Head of caudate nucleus (tissue), 42 donors: Measurements from ENCODE around the gene PTTG1.

Experiments
- DNase-seq, 42 donors: peaks; one replicate each; pipeline versions ENCODE4 v3.0.0 to v3.0.0-alpha.2; 2020 to 2021; ENCODE audit warnings: mixed read lengths in 7 of 42
- intact Hi-C: fragments of 100-400 bp; cut with DNase I; formaldehyde crosslinking; loops from one replicate; pipeline ENCODE4 v1.15.0; 2022

The PTTG1 gene

DNA sequence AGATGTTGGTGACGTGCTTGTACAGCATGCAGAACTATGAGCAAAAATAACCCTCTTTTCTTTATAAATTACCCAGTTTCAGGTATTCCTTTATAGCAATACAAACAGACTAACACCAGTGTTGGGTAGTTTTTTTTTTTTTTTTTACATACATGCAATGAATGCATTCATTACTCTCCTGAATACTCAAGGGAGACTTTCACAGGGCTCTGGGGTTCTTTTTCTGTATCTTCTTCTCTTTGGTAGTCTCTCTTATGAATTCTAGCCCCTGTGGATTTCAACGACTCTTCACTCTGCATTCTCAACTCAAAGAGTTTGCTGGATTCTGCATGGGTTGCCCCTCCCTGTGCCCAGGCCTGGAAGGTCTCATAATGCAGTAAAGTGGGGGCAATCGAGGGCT lies 27.8 kb downstream of the PTTG1 start:
- no peak for DNase-seq
- intact Hi-C loops, result loop anchor here (10.0 kb wide), 1 partner anchor 55 kb away; no protein-coding TSS in a partner anchor

GRCh38 chr5:160450164-160450932 lies 28.7 kb downstream of the PTTG1 start:
- intact Hi-C loops, result no loop called here
- DNase-seq, result no peak

DNA sequence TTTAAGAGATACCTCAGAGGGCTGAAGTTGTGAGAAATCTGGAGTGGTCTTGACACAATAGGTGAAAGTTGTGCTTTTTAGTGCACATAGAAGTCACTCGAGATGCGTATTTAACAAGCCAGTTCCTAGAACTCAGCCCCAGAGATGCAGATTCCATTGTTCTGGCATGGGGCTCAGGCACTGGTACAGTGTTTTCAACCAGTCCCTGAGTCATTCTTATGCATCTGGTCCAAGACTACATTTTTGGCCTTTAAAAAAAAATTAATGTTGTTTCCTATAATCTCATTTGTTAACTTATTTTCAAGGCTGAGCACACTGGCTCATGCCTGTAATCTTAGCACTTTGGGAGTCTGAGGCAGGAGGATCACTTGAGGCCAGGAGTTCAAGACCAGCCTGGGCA lies 29.6 kb downstream of the PTTG1 start:
- no peak for DNase-seq
- intact Hi-C loops, result no loop called here

DNA sequence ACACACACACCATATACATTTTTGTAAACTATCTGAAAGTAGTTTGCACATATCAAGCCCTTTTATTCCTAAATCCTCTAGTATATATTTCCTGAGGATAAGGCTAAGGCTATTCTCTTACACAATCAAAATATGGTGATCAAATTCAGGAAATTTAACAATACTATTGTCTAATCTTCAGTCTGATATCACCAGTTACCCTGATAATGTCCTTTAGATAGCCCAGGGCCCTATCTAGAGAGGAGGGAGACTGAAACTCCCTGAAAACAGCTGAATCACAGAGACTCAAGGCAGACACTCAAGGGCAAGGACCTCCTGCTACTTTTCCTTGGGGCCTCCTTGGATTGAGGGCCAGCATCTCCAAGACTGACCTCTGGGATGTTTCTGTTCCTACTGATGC lies 30.4 kb downstream of the PTTG1 start:
- DNase-seq, result no peak
- intact Hi-C loops, result no loop called here

- DNase-seq, result no peak
- intact Hi-C loops, result no loop called here
These were observed 31.1 kb downstream of the PTTG1 start for GRCh38 chr5:160452795-160453194.

DNA sequence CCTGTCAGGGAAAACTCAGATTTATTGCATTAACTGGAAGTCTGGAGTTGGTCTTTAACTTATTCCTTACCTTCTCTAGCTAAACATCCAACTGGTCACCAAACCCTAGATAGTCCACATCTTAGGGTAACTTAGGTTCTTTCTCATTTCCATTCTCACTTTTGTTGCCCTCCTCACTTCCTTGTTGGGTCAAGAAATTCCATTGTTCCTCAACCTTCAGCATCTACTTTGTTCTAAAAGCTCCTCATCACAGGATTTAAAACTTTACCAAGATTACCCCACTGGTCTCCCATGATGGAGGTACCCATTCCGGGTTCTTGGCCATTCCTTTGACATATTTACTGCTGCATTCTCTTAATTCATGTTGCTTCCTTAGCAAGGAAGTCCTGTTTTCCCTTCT lies 32.1 kb downstream of the PTTG1 start:
- intact Hi-C loops, result no loop called here
- DNase-seq, result no peak

- intact Hi-C loops, result no loop called here
These were observed 33.9 kb downstream of the PTTG1 start for GRCh38 chr5:160455600-160455999.

DNA sequence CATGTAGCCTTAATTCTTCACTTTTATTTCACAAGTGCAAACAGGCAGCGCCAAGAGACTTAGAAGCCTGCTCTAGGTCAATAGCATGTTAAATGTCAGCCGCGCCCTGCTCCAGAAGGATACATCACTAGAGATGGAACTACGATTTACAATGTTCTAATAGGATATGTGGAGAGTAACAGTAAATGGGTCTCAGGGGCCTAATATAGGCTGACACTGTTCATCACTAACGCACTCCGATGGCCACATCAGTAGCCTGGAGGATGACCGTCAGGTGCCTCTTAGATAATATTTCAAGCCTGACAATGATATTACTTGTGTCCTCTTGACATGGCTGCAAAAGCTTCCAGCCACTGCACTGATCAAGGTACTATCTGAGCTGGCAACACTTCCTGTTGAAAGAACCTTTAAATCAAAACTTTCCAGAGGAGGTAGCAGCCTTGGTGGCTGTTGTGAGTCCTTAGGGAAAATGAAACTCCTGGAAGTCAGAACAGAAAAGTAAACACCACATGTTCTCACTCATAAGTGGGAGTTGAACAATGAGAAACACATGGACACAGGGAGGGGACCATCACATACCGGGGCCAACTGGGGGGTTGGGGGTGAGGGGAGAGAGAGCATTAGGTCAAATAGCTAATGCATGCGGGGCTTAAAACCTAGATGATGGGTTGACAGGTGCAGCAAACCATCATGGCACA lies 35.0 kb downstream of the PTTG1 start:
- intact Hi-C loops, result no loop called here
- DNase-seq, result no peak

More at GRCh38 chr5:160455600-160455999, 33.9 kb downstream of the PTTG1 start:
- DNase-seq, result no peak

GRCh38 chr5:160457252-160457651 lies 35.6 kb downstream of the PTTG1 start:
- no peak for DNase-seq
- intact Hi-C loops, result no loop called here

DNA sequence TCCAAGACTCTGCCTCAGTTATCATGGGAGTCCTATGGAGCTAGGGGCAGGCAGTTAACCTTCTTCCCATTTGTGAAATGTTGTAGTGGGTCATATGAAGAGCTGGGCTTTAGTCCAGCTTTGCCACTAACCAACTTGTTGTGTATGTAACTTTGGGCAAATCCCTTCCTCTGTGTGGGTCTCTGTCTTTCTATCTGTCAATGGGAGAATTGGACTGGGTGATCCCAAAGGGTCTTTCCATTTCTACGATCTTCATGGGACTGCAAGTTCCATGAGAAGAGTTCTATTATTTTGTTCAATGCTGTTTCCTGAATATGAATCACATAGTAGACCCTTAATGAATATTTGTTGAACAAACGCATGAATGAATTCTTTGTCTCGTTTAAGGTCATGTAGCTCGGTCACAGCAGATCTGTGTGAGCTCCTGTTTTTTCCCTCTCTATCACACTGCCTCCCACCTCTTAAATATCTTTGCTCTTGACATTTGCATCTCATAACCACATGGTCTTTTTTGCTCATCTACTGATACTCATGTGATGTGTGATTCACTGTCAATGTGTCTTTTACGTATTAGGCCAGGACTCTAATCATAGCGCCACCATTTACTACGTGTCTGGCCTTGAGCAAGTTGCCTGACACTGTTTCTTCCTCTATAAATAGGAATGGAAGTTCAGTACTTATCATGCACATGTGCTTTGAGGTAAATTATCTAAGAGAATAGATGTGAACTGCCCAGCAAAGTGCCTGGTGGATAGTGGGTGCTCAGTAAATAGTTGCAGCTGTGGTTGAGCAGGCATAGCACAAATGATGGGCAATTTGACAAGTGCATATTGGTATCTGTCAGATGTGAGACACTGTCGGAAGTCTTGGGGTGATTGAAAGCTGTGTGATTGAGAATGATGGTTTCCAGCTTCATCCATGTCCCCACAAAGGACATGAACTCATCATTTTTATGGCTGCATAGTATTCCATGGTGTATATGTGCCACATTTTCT lies 37.4 kb downstream of the PTTG1 start:
- no peak for DNase-seq
- intact Hi-C loops, result no loop called here

- DNase-seq, result no peak
- intact Hi-C loops, result no loop called here
These were observed 38.9 kb downstream of the PTTG1 start for GRCh38 chr5:160460377-160461049.

DNA sequence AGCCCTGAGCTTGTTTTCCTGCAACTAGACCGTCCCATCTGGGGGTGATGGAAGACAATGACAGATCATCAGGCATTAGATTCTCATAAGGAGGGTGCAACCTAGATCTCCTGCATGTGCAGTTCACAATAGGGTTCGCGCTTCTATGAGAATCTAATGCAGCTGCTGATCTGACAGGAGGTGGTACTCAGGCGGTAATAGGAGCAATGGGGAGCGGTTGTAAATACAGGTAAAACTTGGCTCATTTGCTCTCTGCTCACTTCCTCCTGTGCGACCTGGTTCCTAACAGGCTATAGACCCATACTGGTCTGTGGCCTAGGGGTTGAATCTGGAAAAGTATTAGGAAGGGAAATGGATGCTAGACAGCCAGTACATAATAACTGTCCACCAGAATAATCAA lies 39.7 kb downstream of the PTTG1 start:
- DNase-seq, result no peak
- intact Hi-C loops, result no loop called here

- DNase-seq, result no peak
- intact Hi-C loops, result no loop called here
These were observed 40.5 kb downstream of the PTTG1 start for GRCh38 chr5:160462167-160462566.

- DNase-seq, result no peak
- intact Hi-C loops, result no loop called here
These were observed 41.6 kb downstream of the PTTG1 start for GRCh38 chr5:160463227-160463626.

- no peak for DNase-seq
- intact Hi-C loops, result no loop called here
These were observed 42.2 kb downstream of the PTTG1 start for GRCh38 chr5:160463740-160464465.

DNA sequence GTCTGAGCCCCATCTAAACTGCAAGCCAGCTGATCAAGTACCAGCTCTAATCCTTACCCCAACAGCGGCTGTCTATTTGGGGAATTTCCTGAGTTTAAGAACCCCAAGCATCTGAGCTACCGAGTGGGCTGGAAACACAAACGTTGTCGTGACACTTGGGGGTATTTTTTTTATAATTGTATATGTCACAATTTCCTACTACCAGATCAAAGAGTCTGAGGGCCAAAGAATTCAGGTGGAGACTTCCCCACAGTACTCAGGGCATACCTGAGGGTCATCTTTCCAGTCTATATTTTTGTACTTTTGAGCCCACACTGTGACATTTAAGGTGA lies 42.8 kb downstream of the PTTG1 start:
- intact Hi-C loops, result no loop called here
- DNase-seq, result no peak

DNA sequence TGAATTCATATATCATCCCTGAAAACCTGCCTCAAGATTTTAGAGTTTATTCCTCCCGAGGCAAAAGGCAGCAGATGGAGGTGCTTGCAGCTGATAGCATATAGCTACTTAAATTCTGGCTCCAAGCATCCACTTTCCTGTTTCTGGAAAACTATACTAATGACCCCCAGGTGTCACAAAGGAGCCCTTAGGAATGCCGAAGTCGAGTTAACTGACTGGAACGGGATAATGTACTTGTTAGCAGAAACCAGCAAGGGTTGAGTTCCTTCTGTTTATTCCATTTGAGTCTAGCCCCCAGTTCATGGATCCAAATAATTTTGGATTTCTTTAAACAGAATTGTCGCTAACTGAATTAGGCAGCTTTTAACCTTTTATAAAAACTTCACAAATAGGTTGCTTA lies 44.5 kb downstream of the PTTG1 start:
- intact Hi-C loops, result no loop called here
- no peak for DNase-seq

- DNase-seq, result no peak
- intact Hi-C loops, result no loop called here
These were observed 45.4 kb downstream of the PTTG1 start for GRCh38 chr5:160466889-160467554.
